ENCODE data around the gene TRMO. TPM values are rescaled to one million over a fixed set of nuclear protein-coding genes. Genes with fewer than 3 reads are reported as not detected.

The TRMO gene
- total and polyA plus RNA-seq, 2 donors (not counting 1 experiment from before 2014, with no cell fraction given): 12.9 to 15.8 TPM

GRCh38 chr9:97940741-97941140 is 18.4 kb upstream of the TRMO start:
- no peaks in the 10 kb centered on the region for H3K36me3 ChIP-seq (ENCODE audit: control insufficient read depth, insufficient read depth, low read length)
- H3K4me2 ChIP-seq (ENCODE audit: extremely low read depth, insufficient read depth, low read length): no peak overlapping the region
- DNase-seq (ENCODE audit: low read depth in 2 of 2): no peak
- H2AFZ ChIP-seq (ENCODE audit: low read length): no peak overlapping the region
- no peaks in the 10 kb centered on the region for H4K20me1 ChIP-seq (ENCODE audit: control insufficient read depth, extremely low read depth, insufficient read depth, low read length)
- H3K79me2 ChIP-seq (ENCODE audit: control insufficient read depth, insufficient read depth, low read length): no peaks in the 10 kb centered on the region
- H3K4me1 ChIP-seq (ENCODE audit: control insufficient read depth, extremely low read depth, insufficient read depth, low read length): no peaks in the 10 kb centered on the region
- H3K9me3 ChIP-seq (ENCODE audit: control insufficient read depth, insufficient read depth, low read depth, low read length): no peaks in the 10 kb centered on the region
- no peak overlapping the region for H3K9ac ChIP-seq (ENCODE audit: insufficient read depth, low read length)
- H3K27me3 ChIP-seq (ENCODE audit: control insufficient read depth, insufficient read depth, low read length): peaks cover 40% of the 10 kb centered on the region
- H3K27ac ChIP-seq (ENCODE audit: insufficient read depth, low read length): no peak overlapping the region
- TF ChIP-seq CTCF (conservative IDR thresholded peaks at IDR 0.05 in 1 of 2, IDR thresholded peaks at IDR 0.05 in 1 of 2; ENCODE audit: low read depth in 1 of 2, low read length in 2 of 2): no peak
- TF ChIP-seq EZH2 (IDR thresholded peaks at IDR 0.05; ENCODE audit: low read length, missing control alignments): no peak
- no peak overlapping the region for H3K4me3 ChIP-seq (replicated peaks in 1 of 4; ENCODE audit: control extremely low read depth in 1 of 4, insufficient read depth in 1 of 4, low read depth in 3 of 4, low read length in 4 of 4)

- TF ChIP-seq EZH2 (IDR thresholded peaks at IDR 0.05; ENCODE audit: low read length, missing control alignments) (no peak), CTCF (conservative IDR thresholded peaks at IDR 0.05 in 1 of 2, IDR thresholded peaks at IDR 0.05 in 1 of 2; ENCODE audit: low read depth in 1 of 2, low read length in 2 of 2) (no peak)
- Histone ChIP-seq H3K79me2 (ENCODE audit: control insufficient read depth, insufficient read depth, low read length) (no peaks in the 10 kb centered on the region), H3K9ac (ENCODE audit: insufficient read depth, low read length) (no peak overlapping the region), H2AFZ (ENCODE audit: low read length) (no peak overlapping the region), H3K4me3 (replicated peaks in 1 of 4; ENCODE audit: control extremely low read depth in 1 of 4, insufficient read depth in 1 of 4, low read depth in 3 of 4, low read length in 4 of 4) (no peak overlapping the region), H3K4me1 (ENCODE audit: control insufficient read depth, extremely low read depth, insufficient read depth, low read length) (no peaks in the 10 kb centered on the region), H3K36me3 (ENCODE audit: control insufficient read depth, insufficient read depth, low read length) (no peaks in the 10 kb centered on the region), H3K9me3 (ENCODE audit: control insufficient read depth, insufficient read depth, low read depth, low read length) (no peaks in the 10 kb centered on the region), H3K27ac (ENCODE audit: insufficient read depth, low read length) (no peak overlapping the region), H3K4me2 (ENCODE audit: extremely low read depth, insufficient read depth, low read length) (no peak overlapping the region), H4K20me1 (ENCODE audit: control insufficient read depth, extremely low read depth, insufficient read depth, low read length) (no peaks in the 10 kb centered on the region), H3K27me3 (ENCODE audit: control insufficient read depth, insufficient read depth, low read length) (peaks cover 42% of the 10 kb centered on the region)
- DNase-seq (ENCODE audit: low read depth in 2 of 2): no peak
Measured at GRCh38 chr9:97940233-97940632, 17.9 kb upstream of the TRMO start.

DNA sequence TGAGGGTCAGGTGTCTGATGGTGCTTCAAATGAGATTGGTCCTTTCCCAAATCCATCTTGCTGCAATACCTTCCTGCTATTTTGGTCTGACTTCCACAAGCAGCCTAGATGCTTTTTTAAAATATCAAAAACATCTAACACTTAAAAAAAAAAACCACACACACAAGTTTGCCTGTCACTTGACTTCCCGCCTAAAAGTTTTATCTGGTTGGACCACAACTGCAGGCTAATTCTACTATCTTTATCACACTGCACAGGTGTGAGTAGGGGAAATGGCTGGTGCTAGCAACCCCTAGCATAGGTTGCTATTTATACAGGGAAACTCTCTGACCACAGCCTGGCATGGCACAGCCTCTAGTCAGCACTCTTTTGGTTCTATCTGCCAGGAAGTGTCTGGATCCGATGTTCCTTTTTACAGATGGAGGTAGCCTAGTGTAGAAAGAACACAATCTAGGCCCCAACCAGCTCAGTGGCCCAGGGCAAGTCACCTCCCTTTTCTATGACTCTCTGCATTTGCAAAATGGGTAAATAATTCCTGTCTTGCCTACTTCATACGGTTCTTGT is 15.9 kb upstream of the TRMO start, which contains the start of gene HEMGN:
TSS of gene HEMGN (minus strand) at position 92 of the 564 bp plus-strand sequence. CDS start at position 56, 36 bp downstream.
- DNase-seq (ENCODE audit: low read depth in 2 of 2): no peak
- H4K20me1 ChIP-seq (ENCODE audit: control insufficient read depth, extremely low read depth, insufficient read depth, low read length): no peaks in the 10 kb centered on the region
- TF ChIP-seq CTCF (conservative IDR thresholded peaks at IDR 0.05 in 1 of 2, IDR thresholded peaks at IDR 0.05 in 1 of 2; ENCODE audit: low read depth in 1 of 2, low read length in 2 of 2) (no peak), EZH2 (IDR thresholded peaks at IDR 0.05; ENCODE audit: low read length, missing control alignments) (no peak)
- no peak within 1 kb of the TSS for H3K4me3 ChIP-seq (replicated peaks in 1 of 4; ENCODE audit: control extremely low read depth in 1 of 4, insufficient read depth in 1 of 4, low read depth in 3 of 4, low read length in 4 of 4)
- no peaks in the 10 kb centered on the region for H3K36me3 ChIP-seq (ENCODE audit: control insufficient read depth, insufficient read depth, low read length)
- H2AFZ ChIP-seq (ENCODE audit: low read length): no peak within 1 kb of the TSS
- no peak within 1 kb of the TSS for H3K4me2 ChIP-seq (ENCODE audit: extremely low read depth, insufficient read depth, low read length)
- H3K27ac ChIP-seq (ENCODE audit: insufficient read depth, low read length): no peak within 1 kb of the TSS
- peaks cover 45% of the 10 kb centered on the region for H3K27me3 ChIP-seq (ENCODE audit: control insufficient read depth, insufficient read depth, low read length)
- no peaks in the 10 kb centered on the region for H3K4me1 ChIP-seq (ENCODE audit: control insufficient read depth, extremely low read depth, insufficient read depth, low read length)
- no peaks in the 10 kb centered on the region for H3K79me2 ChIP-seq (ENCODE audit: control insufficient read depth, insufficient read depth, low read length)
- no peak within 1 kb of the TSS for H3K9ac ChIP-seq (ENCODE audit: insufficient read depth, low read length)
- no peaks in the 10 kb centered on the region for H3K9me3 ChIP-seq (ENCODE audit: control insufficient read depth, insufficient read depth, low read depth, low read length)
